ENCODE measurements around the gene NVL.

Gene NVL

GRCh38 chr1:224276771-224277487 is 53.0 kb downstream of the NVL start:
- DNase-seq (ENCODE audit: low read depth): no peak

GRCh38 chr1:224274970-224275626 is 54.9 kb downstream of the NVL start:
- no peak for DNase-seq (ENCODE audit: low read depth)

- DNase-seq (ENCODE audit: low read depth): no peak
These were observed 56.3 kb downstream of the NVL start for GRCh38 chr1:224273641-224274040.

- no peak for DNase-seq (ENCODE audit: low read depth)
These were observed 58.9 kb downstream of the NVL start for GRCh38 chr1:224271106-224271505.

- no peak for DNase-seq (ENCODE audit: low read depth)
These were observed 62.0 kb downstream of the NVL start for GRCh38 chr1:224267925-224268324.

- DNase-seq (ENCODE audit: low read depth): no peak
These were observed 62.8 kb downstream of the NVL start for GRCh38 chr1:224266915-224267856.

GRCh38 chr1:224266105-224266914 is 63.7 kb downstream of the NVL start:
- DNase-seq (ENCODE audit: low read depth): no peak

- no peak for DNase-seq (ENCODE audit: low read depth)
These were observed 65.7 kb downstream of the NVL start for GRCh38 chr1:224264321-224264720.

- DNase-seq (ENCODE audit: low read depth): no peak
These were observed 67.5 kb downstream of the NVL start for GRCh38 chr1:224262373-224263054.

- DNase-seq (ENCODE audit: low read depth): no peak
These were observed 70.0 kb downstream of the NVL start for GRCh38 chr1:224259986-224260385.

- DNase-seq (ENCODE audit: low read depth): no peak
These were observed 71.6 kb downstream of the NVL start for GRCh38 chr1:224258351-224258750.

- no peak for DNase-seq (ENCODE audit: low read depth)
These were observed 73.3 kb downstream of the NVL start for GRCh38 chr1:224256640-224257039.

- no peak for DNase-seq (ENCODE audit: low read depth)
These were observed 76.3 kb downstream of the NVL start for GRCh38 chr1:224253721-224254120.

GRCh38 chr1:224252479-224252878 is 77.5 kb downstream of the NVL start:
- DNase-seq (ENCODE audit: low read depth): no peak

GRCh38 chr1:224251741-224252146 is 78.2 kb downstream of the NVL start:
- DNase-seq (ENCODE audit: low read depth): no peak

GRCh38 chr1:224245188-224245587 is 84.8 kb downstream of the NVL start:
- DNase-seq (ENCODE audit: low read depth): no peak

GRCh38 chr1:224238756-224239155 is 91.2 kb downstream of the NVL start:
- DNase-seq (ENCODE audit: low read depth): no peak

GRCh38 chr1:224238212-224238611 is 91.8 kb downstream of the NVL start:
- DNase-seq (ENCODE audit: low read depth): no peak

GRCh38 chr1:224237119-224237881 is 92.7 kb downstream of the NVL start:
- DNase-seq (ENCODE audit: low read depth): no peak

GRCh38 chr1:224235813-224236493 is 94.0 kb downstream of the NVL start:
- DNase-seq (ENCODE audit: low read depth): no peak
